Adipose tissue (tissue), 3 donors: ENCODE data around the gene STYXL1. TPM values are rescaled to one million over a fixed set of nuclear protein-coding genes. Genes with fewer than 3 reads are reported as not detected.

Experiments
- H3K27ac ChIP-seq: one replicate; pipeline ENCODE4 v1.5.1; 2013; ENCODE audit warnings: low read depth, low read length
- WGBS, 3 donors: extraction: QIAGEN DNeasy Blood & Tissue Kit; methylation state at CpG; one replicate each; pipeline ENCODE4 v1.1.7; 2013; 5-methylcytosine and 5-hydroxymethylcytosine counted together
- polyA plus RNA-seq, 3 donors: library from polyadenylated mRNA; stranded (reverse); fragments of 200-250 nt; gene quantifications; one replicate each; pipeline ENCODE4 v1.2.3, GENCODE V29; 2013
- donor health status: healthy with polysubstance abuse.
- donor health status: Bipolar disorder and iron deficiency.
- donor health status: healthy.

The STYXL1 gene
- polyA plus RNA-seq, 3 donors: 19.1 to 43.9 (median 34.9) TPM

DNA sequence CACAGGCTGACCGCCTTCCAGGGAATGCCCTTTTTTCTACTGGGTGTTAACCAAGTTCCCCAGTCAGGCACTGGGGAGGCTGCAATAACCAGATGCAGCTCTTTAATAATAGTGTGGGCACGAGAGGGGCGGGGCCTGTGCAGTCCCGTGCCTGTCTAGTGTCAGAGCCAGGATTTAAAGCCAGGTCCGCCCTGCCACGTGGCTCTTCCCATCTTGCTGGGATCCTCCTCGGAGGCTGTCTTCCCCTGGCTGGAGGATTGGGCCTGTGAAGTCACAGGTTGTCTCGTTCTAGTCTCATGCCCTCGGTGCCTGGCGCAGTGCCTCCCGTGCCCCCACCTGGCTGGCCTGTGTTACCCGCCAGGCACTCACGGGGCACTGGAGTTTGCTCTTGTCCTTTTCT is 78.6 kb downstream of the STYXL1 start:
- no peak overlapping the region for H3K27ac ChIP-seq
- WGBS, 3 donors: 66 to 87% (median 72%) methylated on average over 13 of the region's 13 CpGs

DNA sequence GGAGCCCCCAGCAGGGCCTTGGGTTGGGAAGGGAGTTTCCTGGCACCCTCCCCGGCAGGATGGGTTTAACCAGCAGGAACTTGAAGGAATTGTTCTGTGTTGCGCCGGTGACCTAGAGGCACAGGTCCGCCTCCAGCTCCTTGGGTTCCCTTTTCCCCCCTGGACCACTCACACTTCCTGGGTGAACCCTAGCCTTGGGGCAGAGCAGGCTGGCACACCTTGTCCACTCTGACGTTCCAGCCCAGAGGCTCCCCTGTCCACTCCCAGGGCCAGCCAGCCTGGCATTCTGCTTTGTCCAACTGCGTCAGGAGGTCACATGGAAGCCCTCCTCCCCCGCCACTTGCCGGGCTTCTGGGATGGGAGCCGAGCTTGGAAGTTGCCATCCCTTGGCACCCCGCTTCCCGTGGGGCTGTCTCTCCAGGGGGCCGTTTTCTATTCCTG is 79.2 kb downstream of the STYXL1 start:
- no peak overlapping the region for H3K27ac ChIP-seq
- WGBS, 3 donors: 68 to 87% (median 78%) methylated on average over 12 of the region's 12 CpGs

DNA sequence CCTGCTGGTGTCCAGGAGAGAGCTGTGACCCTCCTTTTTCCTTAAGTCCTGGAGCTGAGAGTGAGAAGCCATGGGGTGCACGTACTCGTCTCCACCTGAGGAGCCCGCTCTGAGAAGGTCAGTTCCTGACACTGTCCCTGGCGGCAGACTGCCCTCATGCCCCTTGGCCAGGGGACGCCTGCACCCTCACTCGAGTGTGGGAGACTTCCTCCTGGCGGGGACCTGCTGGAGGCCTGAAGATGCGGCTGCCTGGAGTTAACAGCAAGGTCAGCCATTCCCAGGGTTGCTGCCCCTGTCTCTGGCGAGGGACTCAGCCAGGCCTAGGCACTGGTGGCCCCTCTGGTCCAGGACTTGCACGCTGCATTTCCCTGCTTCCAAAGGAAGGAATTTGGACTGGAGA is 79.8 kb downstream of the STYXL1 start:
- WGBS, 3 donors: 63 to 88% (median 69%) methylated on average over 10 of the region's 10 CpGs
- peak overlapping the region; percentile 21 for H3K27ac ChIP-seq

DNA sequence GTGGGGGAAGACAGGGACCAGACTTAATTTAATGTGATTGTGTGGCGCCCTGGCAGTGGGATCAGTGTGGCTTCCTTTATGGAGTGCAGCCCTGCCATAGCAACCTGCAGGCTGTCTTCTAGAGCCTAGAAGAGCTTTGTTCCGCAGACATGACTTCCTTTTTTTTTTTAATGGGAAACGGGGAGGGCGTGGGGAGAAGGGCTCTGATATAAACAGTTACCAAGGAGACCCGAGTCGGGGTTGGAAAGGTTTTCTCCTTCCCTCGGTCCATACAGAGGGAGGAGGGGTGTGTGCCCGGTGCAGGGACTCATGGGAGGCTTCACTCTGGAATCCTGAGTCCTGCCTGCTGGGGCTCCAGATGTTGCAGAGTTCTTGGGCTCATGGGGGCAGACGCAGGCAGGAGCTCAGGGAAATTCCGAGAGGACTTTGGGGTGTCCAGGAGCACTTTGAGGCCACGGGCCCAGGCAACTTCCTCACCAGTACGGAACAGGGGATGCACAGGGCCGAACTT is 80.3 kb downstream of the STYXL1 start:
- WGBS, 3 donors: 19 to 58% (median 20%) methylated on average over 13 of the region's 13 CpGs

DNA sequence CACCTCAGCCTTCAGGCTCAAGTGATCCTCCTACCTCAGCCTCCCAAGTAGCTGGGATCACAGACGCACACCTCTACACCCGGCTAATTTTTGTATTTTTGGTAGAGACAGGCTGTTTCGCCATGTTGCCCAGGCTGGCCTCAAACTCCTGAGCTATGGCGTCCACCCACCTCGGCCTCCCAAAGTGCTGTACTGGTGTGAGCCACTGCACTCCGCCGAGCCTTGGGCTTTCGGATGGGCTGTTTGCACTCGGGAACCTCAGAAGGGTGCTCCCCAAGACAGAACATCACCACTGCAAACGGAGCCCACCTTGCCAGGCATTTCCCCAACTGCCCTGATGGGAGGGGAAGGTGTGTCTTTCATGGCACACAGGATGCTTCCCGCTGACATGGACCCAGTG is 80.7 kb downstream of the STYXL1 start:
- H3K27ac ChIP-seq: no peak overlapping the region
- WGBS, 3 donors: 83 to 92% (median 87%) methylated on average over 11 of the region's 11 CpGs

More for the DNA sequence above, 80.3 kb downstream of the STYXL1 start:
- H3K27ac ChIP-seq: peak overlapping the region; percentile 21

DNA sequence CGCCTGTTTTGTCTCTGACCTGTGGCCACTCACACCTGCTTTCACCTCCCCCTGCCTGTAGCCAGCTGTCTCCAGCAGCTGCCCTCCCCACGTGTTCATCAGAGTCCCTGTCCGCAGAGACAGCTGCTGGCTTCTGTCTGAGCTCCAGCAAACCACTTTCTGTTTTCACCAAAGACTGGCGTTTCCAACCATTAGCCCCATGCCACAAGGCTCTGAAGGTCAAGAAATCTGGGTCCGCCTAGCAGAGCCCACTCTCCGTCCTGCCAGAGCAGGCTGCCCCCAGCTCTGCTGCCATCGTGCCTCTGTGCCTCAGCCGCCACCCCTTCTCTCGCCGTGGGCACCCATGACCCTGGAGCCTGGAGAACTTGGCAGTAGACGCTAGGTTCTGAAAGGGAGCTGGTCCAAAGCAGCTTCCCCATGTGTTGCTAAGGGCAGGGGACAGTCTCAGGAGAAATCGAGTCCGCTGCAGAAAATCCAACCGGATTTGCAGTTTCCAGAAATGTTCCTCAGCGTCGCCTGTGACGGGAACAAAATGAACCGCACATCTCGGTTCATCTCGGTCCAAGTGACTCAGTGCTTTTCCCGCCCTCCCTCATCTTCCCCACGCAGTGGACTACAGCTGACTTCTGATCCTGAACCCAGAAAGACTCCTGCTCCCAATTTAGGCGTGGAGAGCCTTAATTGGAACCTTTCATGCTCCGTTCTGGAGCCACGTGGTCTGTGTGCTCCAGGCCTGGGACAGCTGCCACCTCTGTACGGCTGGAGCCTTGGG is 81.4 kb downstream of the STYXL1 start:
- 50 to 72% (median 64%) methylated on average over 26 of the region's 26 CpGs for WGBS, 3 donors

DNA sequence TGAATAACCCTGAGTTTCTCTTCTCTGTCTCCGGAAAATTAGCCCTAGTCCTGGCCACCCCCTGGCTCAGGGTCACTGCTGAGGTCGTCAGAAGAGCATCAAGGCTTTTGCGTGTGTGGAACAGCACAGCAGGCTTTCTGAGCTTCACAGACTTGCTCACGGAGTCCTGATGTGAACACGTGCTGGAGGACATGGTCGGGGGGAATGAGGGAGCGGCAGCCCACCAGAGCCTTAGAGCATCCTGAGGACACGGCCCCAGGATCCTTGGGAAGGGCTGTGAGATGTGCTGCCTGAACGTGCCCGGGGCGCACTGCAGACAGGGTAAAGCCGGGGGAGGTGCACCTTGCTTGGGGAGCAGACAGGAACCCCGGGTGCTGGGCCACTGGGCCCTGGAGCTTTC is 82.2 kb downstream of the STYXL1 start:
- H3K27ac ChIP-seq: peak overlapping the region; percentile 34
- WGBS, 3 donors: 77 to 87% (median 80%) methylated on average over 13 of the region's 13 CpGs

More for the DNA sequence above, 81.4 kb downstream of the STYXL1 start:
- peak overlapping the region; percentile 19 for H3K27ac ChIP-seq

DNA sequence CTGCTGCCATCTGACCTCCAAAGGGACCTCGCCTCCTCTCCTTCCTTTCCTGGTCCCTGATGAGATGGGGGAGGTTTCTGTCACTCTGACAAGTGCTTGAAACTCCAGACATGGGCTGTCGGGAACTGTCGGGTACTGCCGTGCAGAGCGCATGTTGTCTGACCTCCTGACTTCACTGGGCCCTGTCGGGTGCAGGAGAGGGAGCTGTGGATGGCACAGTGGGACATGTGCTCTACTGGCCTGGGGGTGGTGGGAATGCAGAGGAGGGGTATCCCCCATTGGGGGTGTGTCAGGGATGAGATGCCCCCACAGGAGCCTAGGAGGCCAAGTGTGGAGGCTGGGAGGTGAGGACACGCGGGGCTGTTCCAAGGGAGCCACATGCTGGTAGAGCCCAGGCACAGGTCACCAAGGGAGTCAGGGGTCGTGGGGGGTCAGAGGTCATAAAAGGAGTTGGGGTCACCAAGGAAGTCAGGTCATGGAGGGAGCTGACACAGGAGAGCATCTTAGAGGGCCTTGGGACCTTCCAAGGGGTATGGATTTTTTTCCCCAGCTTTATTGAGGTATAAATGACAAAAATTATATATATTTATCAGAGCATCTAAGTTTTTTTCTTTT is 84.3 kb downstream of the STYXL1 start:
- H3K27ac ChIP-seq: no peak overlapping the region
- WGBS, 3 donors: 61 to 81% (median 72%) methylated on average over 9 of the region's 9 CpGs

DNA sequence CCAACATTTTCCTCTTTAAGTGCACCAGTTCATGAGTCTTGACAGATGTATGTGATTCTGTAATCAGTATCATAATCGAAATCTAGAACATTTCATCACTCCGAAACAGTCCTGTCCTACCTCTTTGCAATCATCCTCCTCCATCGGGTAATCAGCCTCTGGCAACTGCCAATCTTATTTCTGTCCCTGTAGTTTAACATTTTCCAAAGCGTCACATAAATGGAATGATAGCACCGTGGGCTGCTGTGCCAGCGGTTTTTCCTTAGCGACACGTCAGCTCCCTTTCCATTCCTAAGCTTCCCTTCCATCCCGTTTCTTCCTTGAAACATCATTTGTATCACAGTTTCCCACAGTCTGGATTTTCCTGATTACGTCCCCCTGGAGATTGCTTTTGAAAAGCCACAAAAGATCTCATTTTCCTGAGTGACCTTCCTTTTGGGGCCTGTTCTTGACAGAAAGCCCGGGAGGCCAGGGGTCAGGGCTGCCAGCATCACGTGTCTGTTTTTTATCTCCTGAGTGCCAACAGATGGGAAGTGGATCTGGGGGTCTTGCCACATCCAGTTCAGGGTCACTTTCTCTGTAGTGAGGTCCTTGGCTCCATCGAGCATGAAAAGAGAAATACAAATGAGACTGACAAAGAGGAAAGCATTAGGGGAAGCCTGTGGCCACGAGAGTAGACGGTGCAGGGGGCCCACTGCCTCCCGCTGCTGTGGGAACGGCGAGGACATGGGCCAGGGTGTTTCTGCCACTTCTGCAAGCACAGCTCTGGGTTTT is 85.0 kb downstream of the STYXL1 start:
- 30 to 50% (median 36%) methylated on average over 18 of the region's 18 CpGs for WGBS, 3 donors
- no peak overlapping the region for H3K27ac ChIP-seq

DNA sequence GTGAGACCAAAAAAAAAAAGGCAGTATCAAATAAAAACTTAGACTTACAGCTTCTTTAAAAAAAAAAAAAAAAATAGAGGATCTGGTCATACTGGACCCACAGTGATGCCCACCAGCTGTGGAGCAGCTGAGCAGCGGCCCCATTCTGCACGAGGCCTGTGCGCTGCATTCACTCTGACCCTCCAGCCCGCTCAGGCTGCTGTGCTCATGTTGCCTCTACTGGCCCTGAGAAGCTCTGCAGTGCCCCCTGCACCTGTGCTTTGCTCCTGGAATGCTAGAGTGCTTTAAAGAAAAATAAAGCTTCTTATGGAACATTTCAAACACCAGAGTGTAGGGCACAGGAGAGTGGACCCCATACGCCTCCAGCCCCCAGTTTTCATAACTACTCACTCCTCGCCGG is 86.6 kb downstream of the STYXL1 start:
- H3K27ac ChIP-seq: no peak overlapping the region
- WGBS, 3 donors: 90 to 97% (median 95%) methylated on average over 7 of the region's 7 CpGs

DNA sequence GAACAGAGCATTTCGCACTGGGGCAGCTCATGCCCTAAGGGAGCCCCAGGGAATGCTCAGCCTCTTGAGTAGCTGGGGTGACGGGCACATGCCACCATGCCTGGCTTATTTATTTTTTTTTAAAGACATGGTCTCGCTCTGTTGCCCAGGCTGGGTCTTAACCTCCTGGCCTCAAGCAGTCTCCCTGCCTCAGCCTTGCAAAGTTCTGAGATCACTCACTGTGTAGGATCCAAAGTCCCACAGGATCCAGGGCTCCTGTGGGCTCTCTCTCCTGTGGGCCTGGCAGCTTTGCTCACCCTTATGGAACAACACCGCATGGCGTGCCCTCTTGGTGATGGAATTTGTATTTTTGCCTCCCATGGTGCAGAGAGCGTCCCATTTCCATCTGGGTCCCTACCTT is 87.4 kb downstream of the STYXL1 start:
- H3K27ac ChIP-seq: no peak overlapping the region
- WGBS, 3 donors: 96 to 98% (median 97%) methylated on average over 6 of the region's 6 CpGs

DNA sequence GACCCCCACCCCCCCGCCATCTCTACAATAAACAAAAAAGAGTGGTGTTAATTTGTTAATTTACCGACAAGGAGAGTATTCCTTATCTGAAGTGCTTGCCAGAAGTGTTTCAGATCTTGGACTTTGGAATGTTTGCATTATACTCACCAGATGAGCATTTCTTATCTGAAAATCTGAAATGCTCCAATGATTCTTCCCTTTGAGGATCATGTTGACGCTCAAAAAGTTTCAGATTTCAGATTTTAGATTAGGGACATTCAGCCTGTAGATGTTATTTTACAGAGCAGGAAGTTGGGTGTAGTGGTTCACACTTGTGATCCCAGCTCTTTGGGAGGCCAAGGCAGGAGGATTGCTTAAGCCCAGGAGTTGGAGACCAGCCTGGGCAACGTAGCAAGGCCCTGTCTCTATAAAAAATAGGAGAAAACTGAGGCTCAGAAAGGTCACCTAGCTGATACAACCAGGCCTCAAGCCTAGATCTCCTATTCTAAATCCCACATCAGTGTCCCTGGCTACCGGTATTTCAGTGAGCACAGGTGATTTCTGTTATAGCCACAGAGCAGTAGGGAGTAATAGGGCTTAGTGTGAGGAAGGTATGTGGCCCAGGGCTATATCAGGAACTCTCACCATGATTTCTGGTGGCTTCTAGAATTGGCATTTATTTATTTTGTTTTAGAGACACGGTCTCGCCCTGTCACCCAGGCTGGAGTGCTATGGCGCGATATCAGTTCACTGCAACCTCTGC is 88.8 kb downstream of the STYXL1 start:
- H3K27ac ChIP-seq: no peak overlapping the region

DNA sequence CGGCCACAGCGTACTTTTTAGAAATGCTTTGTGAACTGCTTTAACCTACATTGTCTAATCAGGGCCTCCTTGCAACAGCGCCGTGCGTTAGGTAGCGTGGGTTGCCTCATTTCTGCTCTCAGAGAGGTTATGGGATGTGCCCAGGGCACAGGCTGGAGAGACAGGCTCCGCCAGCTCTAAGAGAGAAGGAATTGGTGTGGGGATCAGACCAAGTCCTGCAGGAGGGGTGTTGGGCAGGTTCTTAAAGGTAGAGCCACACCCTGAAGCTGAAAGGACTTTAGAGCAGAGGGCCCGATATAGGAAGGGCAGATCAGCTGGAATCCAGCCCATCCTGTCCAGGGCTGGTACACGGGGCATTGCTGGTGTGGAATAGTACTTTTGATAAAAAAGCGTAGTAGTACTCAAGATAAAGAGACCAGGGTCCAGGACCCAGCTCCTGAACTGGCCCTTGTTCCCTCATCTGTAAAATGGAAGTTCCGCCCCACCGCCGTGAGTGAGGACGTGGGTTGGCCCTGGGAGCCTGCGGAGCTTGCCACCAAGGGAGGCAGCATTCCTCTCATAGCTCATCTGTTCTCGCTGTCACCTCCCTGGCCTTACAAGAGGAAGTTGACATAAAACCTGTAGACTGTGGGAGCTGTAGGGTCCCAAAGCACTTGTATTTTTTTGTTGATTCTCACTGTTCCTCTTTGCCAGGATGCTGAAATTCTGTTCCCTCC is 90.6 kb downstream of the STYXL1 start:
- WGBS, 3 donors: 74 to 82% (median 82%) methylated on average over 16 of the region's 16 CpGs
- no peak overlapping the region for H3K27ac ChIP-seq

More for the DNA sequence above, 88.8 kb downstream of the STYXL1 start:
- WGBS, 3 donors: 86 to 95% (median 92%) methylated on average over 9 of the region's 9 CpGs

DNA sequence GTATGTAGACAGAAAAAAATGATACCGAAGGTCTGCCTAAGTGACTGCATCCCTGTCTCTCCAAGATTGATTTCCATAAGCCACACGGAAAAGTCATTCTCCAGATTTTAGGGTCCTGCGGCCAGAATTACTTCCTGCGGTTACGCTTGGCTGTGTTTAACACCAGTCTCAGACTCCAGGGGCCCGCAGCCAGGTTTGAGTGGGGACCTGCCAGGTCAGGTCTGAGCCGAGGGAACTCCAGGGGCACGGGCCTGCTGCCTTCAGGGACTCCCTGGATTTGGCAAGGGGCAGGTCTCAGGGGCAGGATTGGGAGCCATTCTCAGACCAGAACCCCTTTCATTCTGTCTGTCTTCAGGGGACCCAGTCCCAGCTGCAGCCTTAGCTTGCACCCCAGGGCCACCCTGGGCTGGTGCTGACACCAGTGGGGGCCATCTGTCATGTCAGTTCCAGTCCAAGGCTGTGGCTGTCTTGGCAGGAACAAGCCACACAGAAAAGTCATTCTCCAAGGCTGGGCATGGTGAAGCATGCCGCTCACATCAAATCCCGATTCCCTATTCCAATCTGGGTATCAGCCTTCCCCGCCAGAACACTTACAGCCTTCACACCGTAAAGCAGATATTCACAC is 92.4 kb downstream of the STYXL1 start:
- no peak overlapping the region for H3K27ac ChIP-seq
- 94 to 97% (median 95%) methylated on average over 12 of the region's 12 CpGs for WGBS, 3 donors

DNA sequence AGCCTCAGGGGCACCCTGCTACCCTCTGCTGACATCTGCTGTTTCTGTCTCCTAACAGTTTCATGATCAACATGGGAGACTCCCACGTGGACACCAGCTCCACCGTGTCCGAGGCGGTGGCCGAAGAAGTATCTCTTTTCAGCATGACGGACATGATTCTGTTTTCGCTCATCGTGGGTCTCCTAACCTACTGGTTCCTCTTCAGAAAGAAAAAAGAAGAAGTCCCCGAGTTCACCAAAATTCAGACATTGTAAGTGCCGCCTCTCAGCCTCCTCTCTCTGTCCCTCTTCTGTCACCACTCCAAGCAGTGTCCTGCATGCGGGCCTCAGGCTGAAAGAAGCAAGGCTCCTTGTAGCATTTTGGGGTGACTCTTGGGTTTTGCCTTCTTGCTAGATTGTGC is 93.9 kb downstream of the STYXL1 start:
- peak overlapping the region; percentile 29 for H3K27ac ChIP-seq
- WGBS, 3 donors: 74 to 94% (median 77%) methylated on average over 11 of the region's 11 CpGs

DNA sequence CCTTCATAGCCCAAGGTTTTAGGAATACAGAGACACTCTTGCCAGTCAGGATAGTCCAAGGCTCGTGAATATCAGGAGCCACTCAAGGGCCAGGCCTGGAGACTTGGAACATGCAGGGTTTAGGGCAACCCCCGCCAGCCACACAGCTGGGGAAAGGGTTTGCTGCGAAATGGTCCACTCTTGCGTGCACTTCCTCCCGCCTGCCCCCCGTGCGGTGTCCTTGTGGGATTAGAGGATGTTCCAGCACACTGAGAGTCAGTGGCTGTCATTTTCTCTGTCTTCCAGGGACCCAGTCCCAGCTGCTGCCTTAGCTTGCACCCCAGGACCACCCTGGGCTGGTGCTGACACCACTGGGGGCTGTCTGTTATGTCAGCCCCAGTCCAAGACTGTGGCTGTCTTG is 94.4 kb downstream of the STYXL1 start:
- 73 to 97% (median 86%) methylated on average over 7 of the region's 7 CpGs for WGBS, 3 donors
- H3K27ac ChIP-seq: peak overlapping the region; percentile 29

DNA sequence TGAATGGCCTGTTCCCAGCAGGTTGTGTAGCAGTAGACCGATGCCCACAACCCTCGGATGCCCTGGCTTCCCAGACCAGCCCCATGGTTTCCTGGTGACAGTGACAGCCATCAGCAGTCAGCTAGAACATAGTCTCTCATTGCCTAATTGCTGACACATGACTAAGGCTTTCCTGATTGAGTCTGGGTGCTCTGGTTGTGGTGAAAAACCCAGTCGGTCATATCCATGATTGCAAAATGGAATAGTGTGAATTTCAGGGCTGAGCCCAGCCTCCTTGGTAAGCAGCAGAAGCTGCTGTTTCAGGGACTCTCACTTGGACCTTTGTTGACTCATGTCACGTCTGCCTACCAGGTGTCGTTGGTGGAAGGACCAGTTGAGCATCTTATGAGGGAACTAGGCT is 96.3 kb downstream of the STYXL1 start:
- no peak overlapping the region for H3K27ac ChIP-seq

More for the DNA sequence above, 96.3 kb downstream of the STYXL1 start:
- whole genome bisulfite sequencing, 3 donors: 46 to 71% (median 61%) methylated on average over 5 of the region's 5 CpGs
